Measurements from ENCODE around the gene MAML1. TPM values are rescaled to one million over a fixed set of nuclear protein-coding genes. Genes with fewer than 3 reads are reported as not detected.

MAML1 gene
- total and polyA plus RNA-seq, 4 donors, result 2.2 to 7.6 (median 6.3) TPM

DNA sequence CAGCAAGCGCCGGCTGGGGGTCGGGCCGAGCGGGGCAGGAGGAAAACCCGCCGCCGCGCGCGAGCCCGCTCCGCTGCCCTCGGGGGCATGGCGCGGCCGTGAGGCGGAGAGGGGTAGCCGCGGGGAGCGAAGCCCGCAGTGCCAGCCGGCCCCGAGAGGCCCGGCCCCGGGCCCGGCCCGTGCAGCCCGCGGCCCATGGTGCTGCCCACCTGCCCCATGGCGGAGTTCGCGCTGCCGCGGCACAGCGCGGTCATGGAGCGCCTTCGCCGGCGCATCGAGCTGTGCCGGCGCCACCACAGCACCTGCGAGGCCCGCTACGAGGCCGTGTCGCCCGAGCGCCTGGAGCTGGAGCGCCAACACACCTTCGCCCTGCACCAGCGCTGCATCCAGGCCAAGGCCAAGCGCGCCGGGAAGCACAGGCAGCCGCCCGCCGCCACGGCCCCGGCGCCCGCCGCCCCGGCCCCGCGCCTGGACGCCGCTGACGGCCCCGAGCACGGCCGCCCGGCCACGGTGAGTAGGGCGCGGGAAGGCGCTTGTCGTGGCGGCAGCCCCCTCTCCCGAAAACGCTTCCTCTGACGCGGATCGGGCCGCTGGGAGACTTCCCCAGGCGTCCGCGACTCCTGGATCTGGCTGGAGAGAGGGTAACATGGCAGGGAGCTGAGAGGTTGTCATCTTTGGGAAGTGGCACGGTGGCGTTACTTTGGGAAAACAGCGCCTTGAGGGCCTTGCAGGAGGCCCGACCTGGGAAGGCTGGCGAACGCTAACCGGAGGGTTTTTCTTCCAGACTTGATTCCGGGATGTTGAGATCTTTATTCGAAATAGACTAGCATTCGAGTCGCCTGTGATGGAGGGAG lies 523 bp downstream of the MAML1 start:
- Histone ChIP-seq H3K9me3 (ENCODE audit: control insufficient read depth in 4 of 4, low read length in 3 of 4) (no peaks in the 10 kb centered on the region), H3K27me3 (ENCODE audit: control insufficient read depth in 4 of 4, insufficient read depth in 4 of 4, low read length in 3 of 4) (no peaks in the 10 kb centered on the region), H3K4me3 (ENCODE audit: low read depth in 1 of 3, low read length in 3 of 3) (peak overlapping the region; percentile 66 to 95 (median 73)), H3K36me3 (ENCODE audit: control insufficient read depth in 4 of 4, insufficient read depth in 3 of 4, low read depth in 1 of 4, low read length in 3 of 4) (peaks cover 2 to 25% (median 19%) of the 10 kb centered on the region in 4 donors), H3K9ac (ENCODE audit: low read depth in 1 of 2, low read length in 2 of 2) (peak overlapping the region; percentile 59 to 94), H3K4me1 (ENCODE audit: control insufficient read depth in 4 of 4, insufficient read depth in 4 of 4, low read length in 3 of 4) (peaks cover 5 to 38% (median 27%) of the 10 kb centered on the region in 4 donors), H3K27ac (ENCODE audit: low read depth in 1 of 2, low read length in 2 of 2) (peak overlapping the region; percentile 92 to 94)
- TF ChIP-seq CTCF (IDR thresholded peaks at IDR 0.05; ENCODE audit: low read depth, low read length, missing input control), result no peak
- TF ChIP-seq YY1 (IDR thresholded peaks at IDR 0.05), result peak; percentile 38
- TF ChIP-seq RAD21 (IDR thresholded peaks at IDR 0.05), result no peak
- peak; percentile 54 for DNase-seq (ENCODE audit: low spot score)
- WGBS, result under 1% methylated on average over 101 of the region's 101 CpGs

GRCh38 chr5:179733772-179734126 lies 1.1 kb downstream of the MAML1 start:
- H3K27me3 ChIP-seq (ENCODE audit: control insufficient read depth in 4 of 4, insufficient read depth in 4 of 4, low read length in 3 of 4), result no peaks in the 10 kb centered on the region
- no peaks in the 10 kb centered on the region for H3K9me3 ChIP-seq (ENCODE audit: control insufficient read depth in 4 of 4, low read length in 3 of 4)
- peak overlapping the region; percentile 92 to 94 for H3K27ac ChIP-seq (ENCODE audit: low read depth in 1 of 2, low read length in 2 of 2)
- H3K9ac ChIP-seq (ENCODE audit: low read depth in 1 of 2, low read length in 2 of 2), result peak overlapping the region; percentile 59 to 94
- peak overlapping the region; percentile 66 to 95 (median 73) for H3K4me3 ChIP-seq (ENCODE audit: low read depth in 1 of 3, low read length in 3 of 3)
- TF ChIP-seq RAD21 (IDR thresholded peaks at IDR 0.05) (peak; percentile 22 to 29), ZBTB33 (IDR thresholded peaks at IDR 0.05) (no peak)
- no peak for DNase-seq (ENCODE audit: low spot score)
- peaks cover 5 to 41% (median 29%) of the 10 kb centered on the region in 4 donors for H3K4me1 ChIP-seq (ENCODE audit: control insufficient read depth in 4 of 4, insufficient read depth in 4 of 4, low read length in 3 of 4)
- WGBS, result under 1% methylated on average over 2 of the region's 2 CpGs
- H3K36me3 ChIP-seq (ENCODE audit: control insufficient read depth in 4 of 4, insufficient read depth in 3 of 4, low read depth in 1 of 4, low read length in 3 of 4), result peaks cover 0 to 20% (median 13%) of the 10 kb centered on the region in 4 donors

- Histone ChIP-seq H3K27ac (ENCODE audit: low read depth in 1 of 2, low read length in 2 of 2) (no peak overlapping the region), H3K36me3 (ENCODE audit: control insufficient read depth in 4 of 4, insufficient read depth in 3 of 4, low read depth in 1 of 4, low read length in 3 of 4) (peaks cover 0 to 12% (median 7%) of the 10 kb centered on the region in 4 donors), H3K27me3 (ENCODE audit: control insufficient read depth in 4 of 4, insufficient read depth in 4 of 4, low read length in 3 of 4) (no peaks in the 10 kb centered on the region), H3K4me3 (ENCODE audit: low read depth in 1 of 3, low read length in 3 of 3) (peak overlapping the region in 1 of 3 donors; percentile 95), H3K9ac (ENCODE audit: low read depth in 1 of 2, low read length in 2 of 2) (peak overlapping the region in 1 of 2 donors; percentile 94), H3K9me3 (ENCODE audit: control insufficient read depth in 4 of 4, low read length in 3 of 4) (no peaks in the 10 kb centered on the region), H3K4me1 (ENCODE audit: control insufficient read depth in 4 of 4, insufficient read depth in 4 of 4, low read length in 3 of 4) (peaks cover 5 to 35% (median 27%) of the 10 kb centered on the region in 4 donors)
- DNase-seq (ENCODE audit: low spot score), result no peak
- no peak for TF ChIP-seq SP1 (IDR thresholded peaks at IDR 0.05)
- TF ChIP-seq FOXA2 (IDR thresholded peaks at IDR 0.05), result no peak
- TF ChIP-seq MAX (IDR thresholded peaks at IDR 0.05), result no peak
- TF ChIP-seq CTCF (IDR thresholded peaks at IDR 0.05; ENCODE audit: low read depth, low read length, missing input control), result no peak
- no peak for TF ChIP-seq RXRA (IDR thresholded peaks at IDR 0.05)
- WGBS, result 77% methylated on average over 12 of the region's 12 CpGs
These were observed 2.0 kb downstream of the MAML1 start for GRCh38 chr5:179734536-179735164.
